ENCODE data around the gene INIP. TPM values are rescaled to one million over a fixed set of nuclear protein-coding genes. Genes with fewer than 3 reads are reported as not detected.
A peak's percentile ranks its signal among the peaks of the same experiment; 100 is the strongest.

INIP gene
- total RNA-seq, 1 experiment from 2014 or later, result 26.6 TPM

GRCh38 chr9:112750016-112750763 is 32.3 kb upstream of the INIP start, which contains the start of gene SNX30:
Gene SNX30 (plus strand): TSS chr9:112750760. CDS start chr9:112751002, 242 bp downstream.
- no peak for TF ChIP-seq EZH2 (IDR thresholded peaks at IDR 0.05; ENCODE audit: borderline replicate concordance, low read depth, low read length, poor library complexity, severe bottlenecking)
- TF ChIP-seq, protein P1, sequence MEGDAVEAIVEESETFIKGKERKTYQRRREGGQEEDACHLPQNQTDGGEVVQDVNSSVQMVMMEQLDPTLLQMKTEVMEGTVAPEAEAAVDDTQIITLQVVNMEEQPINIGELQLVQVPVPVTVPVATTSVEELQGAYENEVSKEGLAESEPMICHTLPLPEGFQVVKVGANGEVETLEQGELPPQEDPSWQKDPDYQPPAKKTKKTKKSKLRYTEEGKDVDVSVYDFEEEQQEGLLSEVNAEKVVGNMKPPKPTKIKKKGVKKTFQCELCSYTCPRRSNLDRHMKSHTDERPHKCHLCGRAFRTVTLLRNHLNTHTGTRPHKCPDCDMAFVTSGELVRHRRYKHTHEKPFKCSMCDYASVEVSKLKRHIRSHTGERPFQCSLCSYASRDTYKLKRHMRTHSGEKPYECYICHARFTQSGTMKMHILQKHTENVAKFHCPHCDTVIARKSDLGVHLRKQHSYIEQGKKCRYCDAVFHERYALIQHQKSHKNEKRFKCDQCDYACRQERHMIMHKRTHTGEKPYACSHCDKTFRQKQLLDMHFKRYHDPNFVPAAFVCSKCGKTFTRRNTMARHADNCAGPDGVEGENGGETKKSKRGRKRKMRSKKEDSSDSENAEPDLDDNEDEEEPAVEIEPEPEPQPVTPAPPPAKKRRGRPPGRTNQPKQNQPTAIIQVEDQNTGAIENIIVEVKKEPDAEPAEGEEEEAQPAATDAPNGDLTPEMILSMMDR (conservative IDR thresholded peaks at IDR 0.05; ENCODE audit: low read depth, low read length), result no peak
- no peaks in the 10 kb centered on the region for H3K27me3 ChIP-seq (replicated peaks; ENCODE audit: insufficient read depth, low read depth, low read length, poor library complexity)
- H3K27ac ChIP-seq (ENCODE audit: low read depth, low read length, poor library complexity, severe bottlenecking), result peak within 1 kb of the TSS; percentile 58
- ChIA-PET CTCF (no interaction called here), POLR2A (ENCODE audit: low non-redundant PET) (no interaction called here)
- H3K4me3 ChIP-seq (ENCODE audit: low read depth, low read length, poor library complexity, severe bottlenecking), result peak within 1 kb of the TSS; percentile 85
- peaks cover 9% of the 10 kb centered on the region for H3K4me1 ChIP-seq (ENCODE audit: insufficient read depth, low read length, poor library complexity, severe bottlenecking)
- BruUV-seq (replicated peaks), result TSS peak; percentile 87
- intact Hi-C loops (cut with micrococcal nuclease; ENCODE audit: unreplicated experiment), result no loop called here
- peak; percentile 92 for DNase-seq (ENCODE audit: low spot score)
- H3K9me3 ChIP-seq (ENCODE audit: low read depth, low read length, poor library complexity, severe bottlenecking), result no peaks in the 10 kb centered on the region
- no peaks in the 10 kb centered on the region for H3K36me3 ChIP-seq (ENCODE audit: insufficient read depth, low read length, poor library complexity, severe bottlenecking)

DNA sequence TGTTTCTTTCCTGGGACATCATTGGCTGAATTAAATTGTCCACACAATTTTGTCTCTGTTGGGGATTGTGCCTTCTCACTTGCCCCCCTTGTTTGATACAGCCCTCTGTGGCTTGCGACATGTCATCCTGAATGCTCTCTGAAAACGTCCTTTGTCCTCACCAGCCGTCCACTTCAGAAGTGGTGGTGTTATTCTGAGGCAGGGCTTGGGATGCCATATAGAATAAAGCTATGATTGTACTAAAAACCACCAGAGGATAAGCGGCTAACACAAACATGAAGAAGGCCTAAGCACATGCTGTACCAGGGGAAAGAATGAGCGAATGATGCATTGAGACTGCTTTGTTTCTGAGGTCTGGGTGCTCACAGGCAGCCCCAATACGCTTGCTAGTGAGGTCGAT is 29.2 kb upstream of the INIP start:
- POLR2A ChIA-PET (ENCODE audit: low non-redundant PET), result no interaction called here
- CTCF ChIA-PET, result no interaction called here
- Histone ChIP-seq H3K9me3 (ENCODE audit: low read depth, low read length, poor library complexity, severe bottlenecking) (no peaks in the 10 kb centered on the region), H3K4me1 (ENCODE audit: insufficient read depth, low read length, poor library complexity, severe bottlenecking) (peaks cover 9% of the 10 kb centered on the region), H3K27me3 (replicated peaks; ENCODE audit: insufficient read depth, low read depth, low read length, poor library complexity) (no peaks in the 10 kb centered on the region), H3K27ac (ENCODE audit: low read depth, low read length, poor library complexity, severe bottlenecking) (no peak overlapping the region), H3K36me3 (ENCODE audit: insufficient read depth, low read length, poor library complexity, severe bottlenecking) (no peaks in the 10 kb centered on the region), H3K4me3 (ENCODE audit: low read depth, low read length, poor library complexity, severe bottlenecking) (no peak overlapping the region)
- TF ChIP-seq, protein P1 (conservative IDR thresholded peaks at IDR 0.05; ENCODE audit: low read depth, low read length), result no peak
- no peak for TF ChIP-seq EZH2 (IDR thresholded peaks at IDR 0.05; ENCODE audit: borderline replicate concordance, low read depth, low read length, poor library complexity, severe bottlenecking)
- no peak for DNase-seq (ENCODE audit: low spot score)
- BruUV-seq (replicated peaks), result no TSS peak
- intact Hi-C loops (cut with micrococcal nuclease; ENCODE audit: unreplicated experiment), result no loop called here

GRCh38 chr9:112744177-112744576 is 26.3 kb upstream of the INIP start:
- H3K27ac ChIP-seq (ENCODE audit: low read depth, low read length, poor library complexity, severe bottlenecking), result no peak overlapping the region
- H3K36me3 ChIP-seq (ENCODE audit: insufficient read depth, low read length, poor library complexity, severe bottlenecking), result no peaks in the 10 kb centered on the region
- BruUV-seq (replicated peaks), result no TSS peak
- CTCF ChIA-PET, result no interaction called here
- DNase-seq (ENCODE audit: low spot score), result no peak
- POLR2A ChIA-PET (ENCODE audit: low non-redundant PET), result no interaction called here
- no peaks in the 10 kb centered on the region for H3K9me3 ChIP-seq (ENCODE audit: low read depth, low read length, poor library complexity, severe bottlenecking)
- TF ChIP-seq, protein P1 (conservative IDR thresholded peaks at IDR 0.05; ENCODE audit: low read depth, low read length), result no peak
- no peak for TF ChIP-seq EZH2 (IDR thresholded peaks at IDR 0.05; ENCODE audit: borderline replicate concordance, low read depth, low read length, poor library complexity, severe bottlenecking)
- H3K27me3 ChIP-seq (replicated peaks; ENCODE audit: insufficient read depth, low read depth, low read length, poor library complexity), result no peaks in the 10 kb centered on the region
- H3K4me3 ChIP-seq (ENCODE audit: low read depth, low read length, poor library complexity, severe bottlenecking), result no peak overlapping the region
- intact Hi-C loops (cut with micrococcal nuclease; ENCODE audit: unreplicated experiment), result no loop called here
- no peaks in the 10 kb centered on the region for H3K4me1 ChIP-seq (ENCODE audit: insufficient read depth, low read length, poor library complexity, severe bottlenecking)

All from A673 (cell line).